NOMO-1 treated with dmso at 0.1 percent for 144 hours (cell line): ENCODE measurements around the gene KCNJ5.

Experiments used
- DNase-seq: peaks from one replicate; lab custom pipeline; 2025; ENCODE audit not compliant: unreplicated experiment; lab: John Stamatoyannopoulos, UW

The KCNJ5 gene

GRCh38 chr11:128893578-128894285, 2.6 kb downstream of the KCNJ5 start:
- DNase-seq = no peak

GRCh38 chr11:128894286-128894681, 3.1 kb downstream of the KCNJ5 start:
- DNase-seq = no peak

GRCh38 chr11:128894685-128895084, 3.5 kb downstream of the KCNJ5 start:
- DNase-seq = no peak

- DNase-seq = no peak
Measured at GRCh38 chr11:128895526-128895925, 4.4 kb downstream of the KCNJ5 start.

GRCh38 chr11:128896356-128896755, 5.2 kb downstream of the KCNJ5 start:
- no peak for DNase-seq

- DNase-seq = no peak
Measured at GRCh38 chr11:128897826-128898225, 6.7 kb downstream of the KCNJ5 start.

- no peak for DNase-seq
Measured at GRCh38 chr11:128898580-128899344, 7.6 kb downstream of the KCNJ5 start.

GRCh38 chr11:128900468-128900867, 9.3 kb downstream of the KCNJ5 start:
- no peak for DNase-seq

- no peak for DNase-seq
Measured at GRCh38 chr11:128901653-128902514, 10.7 kb downstream of the KCNJ5 start.

GRCh38 chr11:128902515-128903066, 11.4 kb downstream of the KCNJ5 start:
- no peak for DNase-seq

GRCh38 chr11:128903248-128904061, 12.3 kb downstream of the KCNJ5 start:
- no peak for DNase-seq

- no peak for DNase-seq
Measured at GRCh38 chr11:128904303-128904655, 13.1 kb downstream of the KCNJ5 start.

- DNase-seq = no peak
Measured at GRCh38 chr11:128904656-128905344, 13.6 kb downstream of the KCNJ5 start.

- no peak for DNase-seq
Measured at GRCh38 chr11:128905345-128906184, 14.4 kb downstream of the KCNJ5 start.

GRCh38 chr11:128906185-128907050, 15.3 kb downstream of the KCNJ5 start:
- no peak for DNase-seq

GRCh38 chr11:128907585-128907984, 16.4 kb downstream of the KCNJ5 start:
- DNase-seq = no peak

GRCh38 chr11:128908391-128909246, 17.5 kb downstream of the KCNJ5 start:
- DNase-seq = no peak
